ENCODE data around the gene SH3PXD2A. TPM values are rescaled to one million over a fixed set of nuclear protein-coding genes. Genes with fewer than 3 reads are reported as not detected.
"Not testable (repeated sequence)": the region's sequence is repeated elsewhere in the genome, so short reads cannot be mapped to it uniquely, and the experiment has no call there.

The SH3PXD2A gene
- total RNA-seq, 1 donor, result 29.0 TPM

- DNase-seq (ENCODE audit: insufficient read length, low spot score, missing footprints), result no peak
- peaks cover 2% of the 10 kb centered on the region for H4K20me1 ChIP-seq (ENCODE audit: insufficient read depth, low read length)
- no peak overlapping the region for H3K4me2 ChIP-seq (ENCODE audit: insufficient read depth, low read length)
- no peak overlapping the region for H3K27ac ChIP-seq (ENCODE audit: low read depth, low read length)
- H3K9me3 ChIP-seq (ENCODE audit: low read depth, low read length), result no peaks in the 10 kb centered on the region
- H2AFZ ChIP-seq (ENCODE audit: low read length), result no peak overlapping the region
- no peak overlapping the region for H3K4me3 ChIP-seq (ENCODE audit: insufficient read depth, low read length)
- no peaks in the 10 kb centered on the region for H3K27me3 ChIP-seq (ENCODE audit: insufficient read depth, low read length)
- H3K79me2 ChIP-seq (ENCODE audit: insufficient read depth, low read length), result no peaks in the 10 kb centered on the region
- H3K36me3 ChIP-seq (ENCODE audit: insufficient read depth, low read length), result no peaks in the 10 kb centered on the region
- peaks cover 47% of the 10 kb centered on the region for H3K4me1 ChIP-seq (ENCODE audit: insufficient read depth, low read length)
- TF ChIP-seq, protein P1, sequence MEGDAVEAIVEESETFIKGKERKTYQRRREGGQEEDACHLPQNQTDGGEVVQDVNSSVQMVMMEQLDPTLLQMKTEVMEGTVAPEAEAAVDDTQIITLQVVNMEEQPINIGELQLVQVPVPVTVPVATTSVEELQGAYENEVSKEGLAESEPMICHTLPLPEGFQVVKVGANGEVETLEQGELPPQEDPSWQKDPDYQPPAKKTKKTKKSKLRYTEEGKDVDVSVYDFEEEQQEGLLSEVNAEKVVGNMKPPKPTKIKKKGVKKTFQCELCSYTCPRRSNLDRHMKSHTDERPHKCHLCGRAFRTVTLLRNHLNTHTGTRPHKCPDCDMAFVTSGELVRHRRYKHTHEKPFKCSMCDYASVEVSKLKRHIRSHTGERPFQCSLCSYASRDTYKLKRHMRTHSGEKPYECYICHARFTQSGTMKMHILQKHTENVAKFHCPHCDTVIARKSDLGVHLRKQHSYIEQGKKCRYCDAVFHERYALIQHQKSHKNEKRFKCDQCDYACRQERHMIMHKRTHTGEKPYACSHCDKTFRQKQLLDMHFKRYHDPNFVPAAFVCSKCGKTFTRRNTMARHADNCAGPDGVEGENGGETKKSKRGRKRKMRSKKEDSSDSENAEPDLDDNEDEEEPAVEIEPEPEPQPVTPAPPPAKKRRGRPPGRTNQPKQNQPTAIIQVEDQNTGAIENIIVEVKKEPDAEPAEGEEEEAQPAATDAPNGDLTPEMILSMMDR (IDR thresholded peaks at IDR 0.05; ENCODE audit: extremely low read depth, low read depth, low read length), result no peak
Measured at GRCh38 chr10:103762916-103763315, 92.5 kb downstream of the SH3PXD2A start.

DNA sequence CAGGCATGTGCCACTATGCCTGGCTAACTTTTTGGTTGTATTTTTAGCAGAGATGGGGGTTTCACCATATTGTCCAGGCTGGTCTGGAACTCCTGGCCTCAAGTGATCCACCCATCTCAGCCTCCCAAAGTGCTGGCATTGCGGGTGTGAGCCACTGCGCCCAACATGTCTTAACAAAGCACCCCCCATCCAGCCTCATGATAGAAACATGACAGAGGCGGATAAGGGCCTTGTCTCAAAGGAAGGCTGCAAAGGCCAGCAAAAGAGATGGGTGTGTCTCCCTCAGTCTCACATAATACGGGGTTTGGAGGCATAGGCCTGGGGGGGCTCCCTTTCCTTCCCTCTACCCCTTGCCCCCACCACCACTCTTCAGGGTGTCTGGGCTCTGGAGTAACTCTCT is 93.2 kb downstream of the SH3PXD2A start:
- DNase-seq (ENCODE audit: insufficient read length, low spot score, missing footprints), result no peak
- H3K9me3 ChIP-seq (ENCODE audit: low read depth, low read length), result no peaks in the 10 kb centered on the region
- H2AFZ ChIP-seq (ENCODE audit: low read length), result no peak overlapping the region
- H3K4me3 ChIP-seq (ENCODE audit: insufficient read depth, low read length), result no peak overlapping the region
- no peaks in the 10 kb centered on the region for H3K27me3 ChIP-seq (ENCODE audit: insufficient read depth, low read length)
- no peaks in the 10 kb centered on the region for H3K36me3 ChIP-seq (ENCODE audit: insufficient read depth, low read length)
- TF ChIP-seq, protein P1 (IDR thresholded peaks at IDR 0.05; ENCODE audit: extremely low read depth, low read depth, low read length), result no peak
- H3K79me2 ChIP-seq (ENCODE audit: insufficient read depth, low read length), result no peaks in the 10 kb centered on the region
- H3K4me2 ChIP-seq (ENCODE audit: insufficient read depth, low read length), result no peak overlapping the region
- peaks cover 55% of the 10 kb centered on the region for H3K4me1 ChIP-seq (ENCODE audit: insufficient read depth, low read length)
- H4K20me1 ChIP-seq (ENCODE audit: insufficient read depth, low read length), result peaks cover 3% of the 10 kb centered on the region
- no peak overlapping the region for H3K27ac ChIP-seq (ENCODE audit: low read depth, low read length)

DNA sequence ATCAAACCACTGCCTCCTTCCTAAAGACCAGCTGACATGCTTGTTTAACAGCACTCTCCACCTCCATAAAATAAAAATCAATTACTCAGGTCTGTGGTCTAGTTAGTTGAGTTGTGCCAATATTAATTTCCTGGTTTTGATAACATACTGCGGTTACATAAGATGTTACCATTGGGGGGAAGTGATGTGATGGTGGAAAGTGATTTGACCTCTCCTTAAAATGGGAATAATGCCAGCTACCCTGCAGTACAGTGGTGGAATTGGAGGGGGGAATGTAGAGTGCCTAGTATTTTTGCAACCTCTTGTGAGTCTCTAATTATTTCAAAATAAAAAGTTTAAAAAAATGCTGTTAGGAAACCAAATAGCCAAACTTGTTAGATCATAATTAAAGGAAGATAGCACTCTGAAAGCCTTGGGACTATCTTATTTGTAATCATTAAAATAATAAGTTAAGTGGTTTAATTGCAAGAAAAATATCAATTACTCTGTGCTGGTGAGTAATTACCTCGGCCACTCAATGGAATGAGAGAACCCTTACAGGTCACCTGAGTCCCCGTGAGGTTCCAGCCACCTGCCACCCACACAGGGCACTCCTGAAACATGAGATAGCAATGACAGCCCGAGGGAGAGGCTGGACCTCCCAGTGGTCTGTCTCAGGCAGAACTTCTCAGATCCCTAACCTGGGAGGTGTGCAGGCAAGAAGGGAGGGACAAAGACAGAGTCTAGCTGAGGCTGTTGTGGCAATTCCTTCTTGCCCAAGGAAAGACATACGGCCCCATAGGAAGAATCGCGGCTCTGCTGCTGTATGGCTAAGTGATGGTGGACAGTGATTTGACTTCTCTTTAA is 94.1 kb downstream of the SH3PXD2A start:
- H3K27me3 ChIP-seq (ENCODE audit: insufficient read depth, low read length), result no peaks in the 10 kb centered on the region
- H3K79me2 ChIP-seq (ENCODE audit: insufficient read depth, low read length), result no peaks in the 10 kb centered on the region
- peaks cover 58% of the 10 kb centered on the region for H3K4me1 ChIP-seq (ENCODE audit: insufficient read depth, low read length)
- peaks cover 8% of the 10 kb centered on the region for H4K20me1 ChIP-seq (ENCODE audit: insufficient read depth, low read length)
- no peak overlapping the region for H3K4me3 ChIP-seq (ENCODE audit: insufficient read depth, low read length)
- TF ChIP-seq, protein P1 (IDR thresholded peaks at IDR 0.05; ENCODE audit: extremely low read depth, low read depth, low read length), result no peak
- H3K9me3 ChIP-seq (ENCODE audit: low read depth, low read length), result no peaks in the 10 kb centered on the region
- H3K4me2 ChIP-seq (ENCODE audit: insufficient read depth, low read length), result no peak overlapping the region
- H3K27ac ChIP-seq (ENCODE audit: low read depth, low read length), result no peak overlapping the region
- no peak overlapping the region for H2AFZ ChIP-seq (ENCODE audit: low read length)
- no peaks in the 10 kb centered on the region for H3K36me3 ChIP-seq (ENCODE audit: insufficient read depth, low read length)
- DNase-seq (ENCODE audit: insufficient read length, low spot score, missing footprints), result no peak

- not testable (repeated sequence) for H2AFZ ChIP-seq (ENCODE audit: low read length); H3K27ac ChIP-seq (ENCODE audit: low read depth, low read length); H3K36me3 ChIP-seq (ENCODE audit: insufficient read depth, low read length); H3K27me3 ChIP-seq (ENCODE audit: insufficient read depth, low read length); DNase-seq (ENCODE audit: insufficient read length, low spot score, missing footprints); H4K20me1 ChIP-seq (ENCODE audit: insufficient read depth, low read length); H3K4me3 ChIP-seq (ENCODE audit: insufficient read depth, low read length); H3K9me3 ChIP-seq (ENCODE audit: low read depth, low read length); H3K4me2 ChIP-seq (ENCODE audit: insufficient read depth, low read length); H3K79me2 ChIP-seq (ENCODE audit: insufficient read depth, low read length)
- peaks cover 51% of the 10 kb centered on the region for H3K4me1 ChIP-seq (ENCODE audit: insufficient read depth, low read length)
Measured at GRCh38 chr10:103760233-103760632, 95.1 kb downstream of the SH3PXD2A start.
